Measurements from ENCODE around the gene ALPL. TPM values are rescaled to one million over a fixed set of nuclear protein-coding genes. Genes with fewer than 3 reads are reported as not detected.

The ALPL gene
- total and polyA plus RNA-seq, 4 donors = 3.3 to 93.1 (median 40.7) TPM

GRCh38 chr1:21494196-21494595, 15.0 kb upstream of the ALPL start:
- Histone ChIP-seq H3K9me3 (ENCODE audit: control insufficient read depth in 4 of 4, low read length in 3 of 4) (no peaks in the 10 kb centered on the region), H3K27me3 (ENCODE audit: control insufficient read depth in 4 of 4, insufficient read depth in 4 of 4, low read length in 3 of 4) (no peaks in the 10 kb centered on the region), H3K27ac (ENCODE audit: low read depth in 1 of 2, low read length in 2 of 2) (no peak overlapping the region), H3K36me3 (ENCODE audit: control insufficient read depth in 4 of 4, insufficient read depth in 3 of 4, low read depth in 1 of 4, low read length in 3 of 4) (no peaks in the 10 kb centered on the region), H3K4me1 (ENCODE audit: control insufficient read depth in 4 of 4, insufficient read depth in 4 of 4, low read length in 3 of 4) (no peaks in the 10 kb centered on the region), H3K4me3 (ENCODE audit: low read depth in 1 of 3, low read length in 3 of 3) (no peak overlapping the region), H3K9ac (ENCODE audit: low read depth in 1 of 2, low read length in 2 of 2) (no peak overlapping the region)
- DNase-seq (ENCODE audit: low spot score) = no peak
- 75% methylated on average over 6 of the region's 6 CpGs for WGBS
- TF ChIP-seq MAX (IDR thresholded peaks at IDR 0.05) (no peak), JUND (IDR thresholded peaks at IDR 0.05) (no peak), HNF4A (conservative IDR thresholded peaks at IDR 0.05) (no peak), SP1 (IDR thresholded peaks at IDR 0.05) (no peak), TAF1 (conservative IDR thresholded peaks at IDR 0.05) (no peak), GABPA (IDR thresholded peaks at IDR 0.05 in 1 of 2, conservative IDR thresholded peaks at IDR 0.05 in 1 of 2) (no peak), REST (IDR thresholded peaks at IDR 0.05) (no peak), RAD21 (IDR thresholded peaks at IDR 0.05) (no peak), EGR1 (IDR thresholded peaks at IDR 0.05; ENCODE audit: low read depth in 2 of 2) (no peak), RXRA (IDR thresholded peaks at IDR 0.05) (no peak), CTCF (IDR thresholded peaks at IDR 0.05; ENCODE audit: low read depth, low read length, missing input control) (no peak), ZBTB33 (IDR thresholded peaks at IDR 0.05) (no peak), HNF4G (IDR thresholded peaks at IDR 0.05) (no peak), FOXA1 (IDR thresholded peaks at IDR 0.05) (no peak), FOXA2 (IDR thresholded peaks at IDR 0.05) (no peak), ATF3 (IDR thresholded peaks at IDR 0.05) (no peak), YY1 (IDR thresholded peaks at IDR 0.05) (no peak), NR2F2 (IDR thresholded peaks at IDR 0.05) (no peak)

Measured in liver (tissue), 9 donors.